ENCODE results near the gene CD33.

GRCh38 chr19:51187395-51188226 lies 37.3 kb upstream of the CD33 start:
- TF ChIP-seq OSR1 (CRISPR knock-in tag; IDR thresholded peaks at IDR 0.05) (no peak), ZNF8 (CRISPR knock-in tag; IDR thresholded peaks at IDR 0.05) (no peak), TCF4 (CRISPR knock-in tag; IDR thresholded peaks at IDR 0.05; ENCODE audit: borderline replicate concordance) (no peak), RARB (CRISPR knock-in tag; IDR thresholded peaks at IDR 0.05) (no peak), ESRRG (CRISPR knock-in tag; IDR thresholded peaks at IDR 0.05) (no peak), BACH2 (CRISPR knock-in tag; IDR thresholded peaks at IDR 0.05; ENCODE audit: borderline replicate concordance) (no peak), GLIS3 (CRISPR knock-in tag; IDR thresholded peaks at IDR 0.05) (no peak)
- TF ChIP-seq, protein P1, sequence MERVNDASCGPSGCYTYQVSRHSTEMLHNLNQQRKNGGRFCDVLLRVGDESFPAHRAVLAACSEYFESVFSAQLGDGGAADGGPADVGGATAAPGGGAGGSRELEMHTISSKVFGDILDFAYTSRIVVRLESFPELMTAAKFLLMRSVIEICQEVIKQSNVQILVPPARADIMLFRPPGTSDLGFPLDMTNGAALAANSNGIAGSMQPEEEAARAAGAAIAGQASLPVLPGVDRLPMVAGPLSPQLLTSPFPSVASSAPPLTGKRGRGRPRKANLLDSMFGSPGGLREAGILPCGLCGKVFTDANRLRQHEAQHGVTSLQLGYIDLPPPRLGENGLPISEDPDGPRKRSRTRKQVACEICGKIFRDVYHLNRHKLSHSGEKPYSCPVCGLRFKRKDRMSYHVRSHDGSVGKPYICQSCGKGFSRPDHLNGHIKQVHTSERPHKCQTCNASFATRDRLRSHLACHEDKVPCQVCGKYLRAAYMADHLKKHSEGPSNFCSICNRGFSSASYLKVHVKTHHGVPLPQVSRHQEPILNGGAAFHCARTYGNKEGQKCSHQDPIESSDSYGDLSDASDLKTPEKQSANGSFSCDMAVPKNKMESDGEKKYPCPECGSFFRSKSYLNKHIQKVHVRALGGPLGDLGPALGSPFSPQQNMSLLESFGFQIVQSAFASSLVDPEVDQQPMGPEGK (CRISPR knock-in tag; IDR thresholded peaks at IDR 0.05; ENCODE audit: borderline replicate concordance), result no peak

All from SK-N-SH treated with all-trans-retinoic acid at 6 μM for 48 hours (cell line).